AG09319 (cell line): ENCODE data around the gene RHBDF2.

Experiments
- DNase-seq: peaks from one replicate; pipeline ENCODE4 v3.0.0-alpha.2; 2010; ENCODE audit warnings: low read depth; ENCODE audit errors: extremely low read depth
- TF ChIP-seq, protein P1 (sequence below): IDR thresholded peaks from 2 replicates; pipeline ENCODE4 v1.5.1; 2011; ENCODE audit warnings: low read depth, mild to moderate bottlenecking, inconsistent platforms, low read length, moderate library complexity

RHBDF2 gene

GRCh38 chr17:76546556-76547182, 45.4 kb upstream of the RHBDF2 start:
- DNase-seq = peak; percentile 84
- TF ChIP-seq, protein P1, sequence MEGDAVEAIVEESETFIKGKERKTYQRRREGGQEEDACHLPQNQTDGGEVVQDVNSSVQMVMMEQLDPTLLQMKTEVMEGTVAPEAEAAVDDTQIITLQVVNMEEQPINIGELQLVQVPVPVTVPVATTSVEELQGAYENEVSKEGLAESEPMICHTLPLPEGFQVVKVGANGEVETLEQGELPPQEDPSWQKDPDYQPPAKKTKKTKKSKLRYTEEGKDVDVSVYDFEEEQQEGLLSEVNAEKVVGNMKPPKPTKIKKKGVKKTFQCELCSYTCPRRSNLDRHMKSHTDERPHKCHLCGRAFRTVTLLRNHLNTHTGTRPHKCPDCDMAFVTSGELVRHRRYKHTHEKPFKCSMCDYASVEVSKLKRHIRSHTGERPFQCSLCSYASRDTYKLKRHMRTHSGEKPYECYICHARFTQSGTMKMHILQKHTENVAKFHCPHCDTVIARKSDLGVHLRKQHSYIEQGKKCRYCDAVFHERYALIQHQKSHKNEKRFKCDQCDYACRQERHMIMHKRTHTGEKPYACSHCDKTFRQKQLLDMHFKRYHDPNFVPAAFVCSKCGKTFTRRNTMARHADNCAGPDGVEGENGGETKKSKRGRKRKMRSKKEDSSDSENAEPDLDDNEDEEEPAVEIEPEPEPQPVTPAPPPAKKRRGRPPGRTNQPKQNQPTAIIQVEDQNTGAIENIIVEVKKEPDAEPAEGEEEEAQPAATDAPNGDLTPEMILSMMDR = no peak

GRCh38 chr17:76545918-76546555, 44.8 kb upstream of the RHBDF2 start:
- DNase-seq = no peak
- TF ChIP-seq, protein P1 = no peak

DNA sequence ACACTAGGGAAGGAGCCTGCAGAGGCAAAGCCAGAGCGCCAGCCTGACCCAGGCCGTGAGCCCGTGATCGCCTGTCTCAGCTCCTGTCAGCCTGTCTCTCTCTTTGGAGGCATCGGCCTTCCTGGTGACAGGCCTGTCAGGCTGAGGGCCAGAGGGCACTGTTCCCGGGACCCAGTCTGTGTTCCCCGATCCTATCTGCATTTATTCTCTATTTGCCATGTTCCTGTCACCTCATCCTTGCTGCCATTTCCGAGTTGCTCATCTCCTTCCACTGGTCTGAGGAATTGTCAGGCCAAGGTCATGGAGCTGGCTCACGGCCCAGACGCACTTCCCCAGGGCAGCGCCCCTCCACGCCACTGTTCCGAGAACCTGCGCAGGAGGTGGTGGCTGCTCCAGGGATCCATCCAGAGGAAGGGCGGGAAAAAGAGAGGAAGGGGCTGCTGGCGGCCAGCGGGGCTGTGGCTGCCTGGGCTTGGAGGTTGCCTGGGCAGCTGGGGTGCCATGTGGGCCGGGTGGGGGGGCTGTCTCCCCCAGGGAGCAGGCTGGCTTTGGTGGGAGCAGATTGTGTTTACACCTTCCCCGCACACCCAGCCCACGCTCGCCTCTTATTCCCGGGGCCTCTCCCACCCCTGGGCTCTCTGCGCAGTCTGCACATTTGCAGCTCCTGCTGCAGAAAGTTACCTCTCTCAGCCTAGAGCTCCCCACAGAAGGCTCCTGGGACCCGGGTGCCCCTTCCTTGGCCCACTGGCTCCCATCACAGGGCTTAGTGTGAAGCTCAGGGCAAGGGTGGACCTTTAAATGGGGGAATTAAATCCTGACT, 43.5 kb upstream of the RHBDF2 start:
- no peak for DNase-seq

GRCh38 chr17:76543826-76544545, 42.8 kb upstream of the RHBDF2 start:
- TF ChIP-seq, protein P1 = no peak
- DNase-seq = no peak

More for the DNA sequence above, 43.5 kb upstream of the RHBDF2 start:
- TF ChIP-seq, protein P1 = no peak

DNA sequence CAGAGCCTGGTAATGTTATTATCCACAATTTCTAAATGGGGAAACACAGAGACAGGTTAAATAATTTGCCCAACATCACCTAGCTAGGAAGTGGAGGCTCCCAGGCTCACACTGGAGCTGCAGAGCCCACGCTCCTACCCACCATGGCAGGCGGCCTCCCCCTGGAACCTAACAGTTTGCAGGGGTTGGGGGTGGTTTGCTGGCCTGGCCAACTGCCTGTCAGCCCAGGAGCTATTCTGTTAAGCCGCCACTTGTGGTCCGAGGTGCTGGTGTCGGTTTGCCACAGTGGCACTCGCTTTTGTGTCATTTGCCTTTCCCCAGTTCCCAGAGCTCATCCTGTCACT, 42.2 kb upstream of the RHBDF2 start:
- TF ChIP-seq, protein P1 = no peak
- DNase-seq = no peak

- TF ChIP-seq, protein P1 = no peak
- no peak for DNase-seq
Measured at GRCh38 chr17:76542984-76543383, 41.8 kb upstream of the RHBDF2 start.
